ENCODE results near the gene GPR18. TPM values are rescaled to one million over a fixed set of nuclear protein-coding genes. Genes with fewer than 3 reads are reported as not detected.
A peak's percentile ranks its signal among the peaks of the same experiment; 100 is the strongest.

Gene GPR18
- total RNA-seq, 1 donor from 2014 or later = not detected

GRCh38 chr13:99280166-99280565, 22.0 kb upstream of the GPR18 start:
- Histone ChIP-seq H3K27ac (no peak overlapping the region), H3K4me3 (no peak overlapping the region), H4K20me1 (ENCODE audit: low read depth) (peaks cover 27% of the 10 kb centered on the region), H3K4me1 (peaks cover 24% of the 10 kb centered on the region), H3F3A (ENCODE audit: low read depth) (peaks cover 12% of the 10 kb centered on the region), H3K27me3 (no peaks in the 10 kb centered on the region), H2AFZ (replicated peaks) (no peak overlapping the region), H3K9ac (no peak overlapping the region), H3K36me3 (no peaks in the 10 kb centered on the region), H3K9me3 (ENCODE audit: low read depth) (no peaks in the 10 kb centered on the region), H3K79me2 (ENCODE audit: low read depth) (no peaks in the 10 kb centered on the region), H3K4me2 (no peak overlapping the region)
- Mint-ChIP-seq H3K36me3 (peaks cover 10% of the 10 kb centered on the region), H3K4me3 (no peak overlapping the region), H3K4me1 (peaks cover 11% of the 10 kb centered on the region), H3K27me3 (ENCODE audit: insufficient read depth, low read depth) (peaks cover 2% of the 10 kb centered on the region), H3K27ac (no peak overlapping the region), H3K9me3 (no peaks in the 10 kb centered on the region)
- no peak for DNase-seq (ENCODE audit: low spot score)
- TF ChIP-seq EZH2phosphoT487 (IDR thresholded peaks at IDR 0.05) = no peak
- no peak for TF ChIP-seq EZH2 (IDR thresholded peaks at IDR 0.05)
- no peak for TF ChIP-seq CTCF (IDR thresholded peaks at IDR 0.05)

- peaks cover 11% of the 10 kb centered on the region for H3K4me1 Mint-ChIP-seq
- no peak overlapping the region for H3K27ac Mint-ChIP-seq
- Histone ChIP-seq H3K9ac (no peak overlapping the region), H3K79me2 (ENCODE audit: low read depth) (no peaks in the 10 kb centered on the region), H2AFZ (replicated peaks) (no peak overlapping the region), H3K4me1 (peaks cover 24% of the 10 kb centered on the region), H3K4me3 (no peak overlapping the region), H3K27ac (no peak overlapping the region), H3F3A (ENCODE audit: low read depth) (peaks cover 12% of the 10 kb centered on the region), H3K4me2 (no peak overlapping the region), H3K27me3 (no peaks in the 10 kb centered on the region), H3K36me3 (no peaks in the 10 kb centered on the region), H3K9me3 (ENCODE audit: low read depth) (no peaks in the 10 kb centered on the region), H4K20me1 (ENCODE audit: low read depth) (peaks cover 25% of the 10 kb centered on the region)
- no peaks in the 10 kb centered on the region for H3K9me3 Mint-ChIP-seq
- H3K27me3 Mint-ChIP-seq (ENCODE audit: insufficient read depth, low read depth) = peaks cover 2% of the 10 kb centered on the region
- DNase-seq (ENCODE audit: low spot score) = peak; percentile 27
- TF ChIP-seq CTCF (IDR thresholded peaks at IDR 0.05) (no peak), EZH2phosphoT487 (IDR thresholded peaks at IDR 0.05) (no peak), EZH2 (IDR thresholded peaks at IDR 0.05) (no peak)
- H3K36me3 Mint-ChIP-seq = peaks cover 10% of the 10 kb centered on the region
- H3K4me3 Mint-ChIP-seq = no peak overlapping the region
These were observed 21.5 kb upstream of the GPR18 start for GRCh38 chr13:99279637-99280036.

GRCh38 chr13:99278843-99279242, 20.7 kb upstream of the GPR18 start:
- H3K36me3 Mint-ChIP-seq = peaks cover 10% of the 10 kb centered on the region
- H3K27me3 ChIP-seq = no peaks in the 10 kb centered on the region
- H3K27ac ChIP-seq = no peak overlapping the region
- no peak overlapping the region for H3K4me3 ChIP-seq
- H3K36me3 ChIP-seq = no peaks in the 10 kb centered on the region
- peaks cover 11% of the 10 kb centered on the region for H3K4me1 Mint-ChIP-seq
- H3K79me2 ChIP-seq (ENCODE audit: low read depth) = no peaks in the 10 kb centered on the region
- H2AFZ ChIP-seq (replicated peaks) = no peak overlapping the region
- H3F3A ChIP-seq (ENCODE audit: low read depth) = peaks cover 12% of the 10 kb centered on the region
- no peaks in the 10 kb centered on the region for H3K9me3 ChIP-seq (ENCODE audit: low read depth)
- peaks cover 2% of the 10 kb centered on the region for H3K27me3 Mint-ChIP-seq (ENCODE audit: insufficient read depth, low read depth)
- no peak overlapping the region for H3K9ac ChIP-seq
- H4K20me1 ChIP-seq (ENCODE audit: low read depth) = peaks cover 25% of the 10 kb centered on the region
- no peak overlapping the region for H3K27ac Mint-ChIP-seq
- DNase-seq (ENCODE audit: low spot score) = no peak
- H3K9me3 Mint-ChIP-seq = no peaks in the 10 kb centered on the region
- H3K4me2 ChIP-seq = no peak overlapping the region
- peaks cover 24% of the 10 kb centered on the region for H3K4me1 ChIP-seq
- no peak for TF ChIP-seq EZH2phosphoT487 (IDR thresholded peaks at IDR 0.05)
- no peak for TF ChIP-seq CTCF (IDR thresholded peaks at IDR 0.05)
- no peak for TF ChIP-seq EZH2 (IDR thresholded peaks at IDR 0.05)
- no peak overlapping the region for H3K4me3 Mint-ChIP-seq

All from neural progenitor cell (in vitro differentiated cells).